HepG2 (cell line): ENCODE measurements around the gene UGT1A8. TPM values are rescaled to one million over a fixed set of nuclear protein-coding genes. Genes with fewer than 3 reads are reported as not detected.
A peak's percentile ranks its signal among the peaks of the same experiment; 100 is the strongest.

Experiments used
- ELF1 ChIP-seq: sonication (generic); formaldehyde crosslinking; IDR thresholded peaks from 2 replicates; pipeline ENCODE4 v1.4.0; 2020; ENCODE audit warnings: missing genetic modification reagents
- ELF4 ChIP-seq: sonication (generic); formaldehyde crosslinking; IDR thresholded peaks from 2 replicates; pipeline ENCODE4 v1.5.0; 2020; ENCODE audit warnings: missing genetic modification reagents, mild to moderate bottlenecking, moderate library complexity, borderline replicate concordance
- FIP1L1 ChIP-seq: fragments of 200-400 bp; formaldehyde crosslinking; IDR thresholded peaks from 2 replicates; pipeline ENCODE4 v1.6.1; 2018; ENCODE audit warnings: low read depth, mild to moderate bottlenecking, low read length, moderate library complexity, borderline replicate concordance; ENCODE audit not compliant: insufficient read depth
- MAZ ChIP-seq, 2 experiments: sonication (generic) in 1 of 2; formaldehyde crosslinking in 1 of 2; IDR thresholded peaks; 2 replicates each; pipeline versions ENCODE4 v1.5.0 to v1.6.1; 2012 to 2020; ENCODE audit warnings: low read depth in 2 of 2, mild to moderate bottlenecking in 2 of 2, borderline replicate concordance in 1 of 2, improper control_type of control experiment in 1 of 2, low read length in 1 of 2, missing genetic modification reagents in 1 of 2, moderate library complexity in 1 of 2
- MXD4 ChIP-seq: IDR thresholded peaks from 2 replicates; pipeline ENCODE4 v1.6.1; 2016; ENCODE audit warnings: mild to moderate bottlenecking, missing biosample characterization, missing genetic modification reagents
- PAF1 ChIP-seq: IDR thresholded peaks from 2 replicates; pipeline ENCODE4 v1.6.1; 2016; ENCODE audit warnings: missing genetic modification reagents, missing compliant biosample characterization
- SNAPC2 ChIP-seq: sonication (generic); formaldehyde crosslinking; IDR thresholded peaks from 2 replicates; pipeline ENCODE4 v1.8.1; 2022; ENCODE audit warnings: mild to moderate bottlenecking, missing genetic modification reagents
- SSRP1 ChIP-seq: IDR thresholded peaks from 2 replicates; pipeline ENCODE4 v1.6.1; 2016; ENCODE audit warnings: control low read depth
- SYNCRIP ChIP-seq: fragments of 200-400 bp; formaldehyde crosslinking; IDR thresholded peaks from 2 replicates; pipeline ENCODE4 v1.6.1; 2018; ENCODE audit warnings: mild to moderate bottlenecking, low read depth, low read length; ENCODE audit not compliant: insufficient read depth
- TFE3 ChIP-seq: IDR thresholded peaks from 2 replicates; pipeline ENCODE4 v1.6.1; 2016
- THAP11 ChIP-seq: IDR thresholded peaks from 2 replicates; pipeline ENCODE4 v1.6.1; 2016; ENCODE audit warnings: missing biosample characterization, missing genetic modification reagents
- TOPORS ChIP-seq: sonication (generic); formaldehyde crosslinking; IDR thresholded peaks from 2 replicates; pipeline ENCODE4 v1.8.0; 2023; ENCODE audit warnings: mild to moderate bottlenecking, missing genetic modification reagents
- ZBTB38 ChIP-seq: sonication (generic); formaldehyde crosslinking; IDR thresholded peaks from 2 replicates; pipeline ENCODE4 v1.5.1; 2020; ENCODE audit warnings: mild to moderate bottlenecking, missing genetic modification reagents
- ZFP1 ChIP-seq: IDR thresholded peaks from 2 replicates; pipeline ENCODE4 v1.6.1; 2016
- ZFP36L2 ChIP-seq: sonication (generic); formaldehyde crosslinking; IDR thresholded peaks from 2 replicates; pipeline ENCODE4 v1.4.0; 2020; ENCODE audit warnings: missing genetic modification reagents
- ZNF101 ChIP-seq: sonication (generic); formaldehyde crosslinking; IDR thresholded peaks from 2 replicates; pipeline ENCODE4 v1.4.0; 2020; ENCODE audit warnings: mild to moderate bottlenecking, low read depth, missing genetic modification reagents, borderline replicate concordance
- ZNF205 ChIP-seq: IDR thresholded peaks from 2 replicates; pipeline ENCODE4 v1.6.1; 2018; ENCODE audit warnings: missing biosample characterization, missing genetic modification reagents
- ZNF225 ChIP-seq: sonication (generic); formaldehyde crosslinking; IDR thresholded peaks from 2 replicates; pipeline ENCODE4 v1.4.0; 2020; ENCODE audit warnings: mild to moderate bottlenecking, missing genetic modification reagents
- ZNF780A ChIP-seq: sonication (generic); formaldehyde crosslinking; IDR thresholded peaks from 2 replicates; pipeline ENCODE4 v1.8.0; 2022; ENCODE audit warnings: mild to moderate bottlenecking, missing genetic modification reagents, moderate library complexity
- polyA plus RNA-seq, 8 experiments: library from polyadenylated mRNA; depleted of rRNA in 3 of 8; stranded (reverse) in 7 of 8; unstranded in 1 of 8; fragments of >200 nt; fragmentation: Illumina TruSeq in 4 of 8; extraction: Trizol in 4 of 8; gene quantifications; 2 replicates each; pipeline versions ENCODE4 v1.2.1 to v1.2.3, GENCODE V29; 2011 to 2016; ENCODE audit warnings: low read depth in 4 of 8, missing spikeins in 1 of 8, mixed read lengths in 1 of 8; ENCODE audit not compliant: insufficient read depth in 1 of 8
- total RNA-seq, 5 experiments: library from RNA; depleted of rRNA; stranded (reverse); fragments of >200 nt; fragmentation: Illumina TruSeq; extraction: Trizol; gene quantifications; 2 replicates each; pipeline ENCODE4 v1.2.3, GENCODE V29; 2016; ENCODE audit warnings: low read depth in 1 of 5
- TF ChIP-seq, protein P1 (sequence below): IDR thresholded peaks from 2 replicates; pipeline ENCODE4 v1.6.1; 2018; ENCODE audit warnings: missing genetic modification reagents, mild to moderate bottlenecking, missing compliant biosample characterization
- TF ChIP-seq, protein P2 (sequence below): sonication (generic); formaldehyde crosslinking; IDR thresholded peaks from 2 replicates; pipeline ENCODE4 v1.4.0; 2020; ENCODE audit warnings: missing genetic modification reagents, borderline replicate concordance
- TF ChIP-seq, protein P3 (sequence below): sonication (generic); formaldehyde crosslinking; IDR thresholded peaks from 2 replicates; pipeline ENCODE4 v1.4.0; 2020; ENCODE audit warnings: mild to moderate bottlenecking, missing genetic modification reagents

Gene UGT1A8
- total and polyA plus RNA-seq, 2 of the 13 experiments (the other 11 are each of a cell fraction or from before 2014, with no cell fraction given) = not detected

- TF ChIP-seq TFE3 (CRISPR knock-in tag) = peak; percentile 73
- no peak for TF ChIP-seq PAF1 (CRISPR knock-in tag)
- TF ChIP-seq MAZ (IDR thresholded peaks at IDR 0.05; ENCODE audit: borderline replicate concordance, low read depth, low read length) = no peak
- peak; percentile 66; the same call in 1 of the 2 replicates for TF ChIP-seq MAZ (CRISPR knock-in tag; IDR thresholded peaks at IDR 0.05; ENCODE audit: low read depth)
- peak; percentile 48; the same call in 1 of the 2 replicates for TF ChIP-seq ZFP1 (CRISPR knock-in tag)
- no peak for TF ChIP-seq FIP1L1
- TF ChIP-seq ZNF780A = no peak
- TF ChIP-seq ZBTB38 (CRISPR knock-in tag) = no peak
- peak; percentile 75; the same call in 1 of the 2 replicates for TF ChIP-seq ELF4 (CRISPR knock-in tag)
- TF ChIP-seq ZFP36L2 (CRISPR knock-in tag) = no peak
- peak; percentile 75 for TF ChIP-seq THAP11 (CRISPR knock-in tag)
- no peak for TF ChIP-seq SYNCRIP
- TF ChIP-seq ZNF205 = peak; percentile 89
- TF ChIP-seq, protein P1, sequence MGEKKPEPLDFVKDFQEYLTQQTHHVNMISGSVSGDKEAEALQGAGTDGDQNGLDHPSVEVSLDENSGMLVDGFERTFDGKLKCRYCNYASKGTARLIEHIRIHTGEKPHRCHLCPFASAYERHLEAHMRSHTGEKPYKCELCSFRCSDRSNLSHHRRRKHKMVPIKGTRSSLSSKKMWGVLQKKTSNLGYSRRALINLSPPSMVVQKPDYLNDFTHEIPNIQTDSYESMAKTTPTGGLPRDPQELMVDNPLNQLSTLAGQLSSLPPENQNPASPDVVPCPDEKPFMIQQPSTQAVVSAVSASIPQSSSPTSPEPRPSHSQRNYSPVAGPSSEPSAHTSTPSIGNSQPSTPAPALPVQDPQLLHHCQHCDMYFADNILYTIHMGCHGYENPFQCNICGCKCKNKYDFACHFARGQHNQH (CRISPR knock-in tag) = peak; percentile 80; the same call in 1 of the 2 replicates
- TF ChIP-seq TOPORS (CRISPR knock-in tag) = no peak
- TF ChIP-seq, protein P2, sequence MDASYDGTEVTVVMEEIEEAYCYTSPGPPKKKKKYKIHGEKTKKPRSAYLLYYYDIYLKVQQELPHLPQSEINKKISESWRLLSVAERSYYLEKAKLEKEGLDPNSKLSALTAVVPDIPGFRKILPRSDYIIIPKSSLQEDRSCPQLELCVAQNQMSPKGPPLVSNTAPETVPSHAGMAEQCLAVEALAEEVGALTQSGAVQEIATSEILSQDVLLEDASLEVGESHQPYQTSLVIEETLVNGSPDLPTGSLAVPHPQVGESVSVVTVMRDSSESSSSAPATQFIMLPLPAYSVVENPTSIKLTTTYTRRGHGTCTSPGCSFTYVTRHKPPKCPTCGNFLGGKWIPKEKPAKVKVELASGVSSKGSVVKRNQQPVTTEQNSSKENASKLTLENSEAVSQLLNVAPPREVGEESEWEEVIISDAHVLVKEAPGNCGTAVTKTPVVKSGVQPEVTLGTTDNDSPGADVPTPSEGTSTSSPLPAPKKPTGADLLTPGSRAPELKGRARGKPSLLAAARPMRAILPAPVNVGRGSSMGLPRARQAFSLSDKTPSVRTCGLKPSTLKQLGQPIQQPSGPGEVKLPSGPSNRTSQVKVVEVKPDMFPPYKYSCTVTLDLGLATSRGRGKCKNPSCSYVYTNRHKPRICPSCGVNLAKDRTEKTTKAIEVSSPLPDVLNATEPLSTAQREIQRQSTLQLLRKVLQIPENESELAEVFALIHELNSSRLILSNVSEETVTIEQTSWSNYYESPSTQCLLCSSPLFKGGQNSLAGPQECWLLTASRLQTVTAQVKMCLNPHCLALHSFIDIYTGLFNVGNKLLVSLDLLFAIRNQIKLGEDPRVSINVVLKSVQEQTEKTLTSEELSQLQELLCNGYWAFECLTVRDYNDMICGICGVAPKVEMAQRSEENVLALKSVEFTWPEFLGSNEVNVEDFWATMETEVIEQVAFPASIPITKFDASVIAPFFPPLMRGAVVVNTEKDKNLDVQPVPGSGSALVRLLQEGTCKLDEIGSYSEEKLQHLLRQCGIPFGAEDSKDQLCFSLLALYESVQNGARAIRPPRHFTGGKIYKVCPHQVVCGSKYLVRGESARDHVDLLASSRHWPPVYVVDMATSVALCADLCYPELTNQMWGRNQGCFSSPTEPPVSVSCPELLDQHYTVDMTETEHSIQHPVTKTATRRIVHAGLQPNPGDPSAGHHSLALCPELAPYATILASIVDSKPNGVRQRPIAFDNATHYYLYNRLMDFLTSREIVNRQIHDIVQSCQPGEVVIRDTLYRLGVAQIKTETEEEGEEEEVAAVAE (CRISPR knock-in tag) = peak; percentile 65; the same call in 1 of the 2 replicates
- no peak for TF ChIP-seq ZNF101 (CRISPR knock-in tag)
- TF ChIP-seq, protein P3, sequence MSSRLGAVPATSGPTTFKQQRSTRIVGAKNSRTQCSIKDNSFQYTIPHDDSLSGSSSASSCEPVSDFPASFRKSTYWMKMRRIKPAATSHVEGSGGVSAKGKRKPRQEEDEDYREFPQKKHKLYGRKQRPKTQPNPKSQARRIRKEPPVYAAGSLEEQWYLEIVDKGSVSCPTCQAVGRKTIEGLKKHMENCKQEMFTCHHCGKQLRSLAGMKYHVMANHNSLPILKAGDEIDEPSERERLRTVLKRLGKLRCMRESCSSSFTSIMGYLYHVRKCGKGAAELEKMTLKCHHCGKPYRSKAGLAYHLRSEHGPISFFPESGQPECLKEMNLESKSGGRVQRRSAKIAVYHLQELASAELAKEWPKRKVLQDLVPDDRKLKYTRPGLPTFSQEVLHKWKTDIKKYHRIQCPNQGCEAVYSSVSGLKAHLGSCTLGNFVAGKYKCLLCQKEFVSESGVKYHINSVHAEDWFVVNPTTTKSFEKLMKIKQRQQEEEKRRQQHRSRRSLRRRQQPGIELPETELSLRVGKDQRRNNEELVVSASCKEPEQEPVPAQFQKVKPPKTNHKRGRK (CRISPR knock-in tag) = no peak
- 0 out of 2 replicates have a peak, but pooled peaks have one; percentile 55 for TF ChIP-seq MXD4 (CRISPR knock-in tag)
- TF ChIP-seq SSRP1 (CRISPR knock-in tag) = no peak
- TF ChIP-seq ELF1 (CRISPR knock-in tag) = peak; percentile 39; the same call in 1 of the 2 replicates
- TF ChIP-seq ZNF225 (CRISPR knock-in tag) = no peak
- peak; percentile 82; the same call in 1 of the 2 replicates for TF ChIP-seq SNAPC2 (CRISPR knock-in tag)
These were observed 139.1 kb downstream of the UGT1A8 start (continued) for GRCh38 chr2:233756429-233757081.
